HG03520 (cell line): Measurements from ENCODE around the gene CHRNA5.

Experiments
- ATAC-seq: cut with Tn5 transposase; IDR thresholded peaks from one replicate; pipeline ENCODE4 v1.9.1; 2021; ENCODE audit warnings: mild to moderate bottlenecking, moderate library complexity; ENCODE audit not compliant: unreplicated experiment

The CHRNA5 gene

GRCh38 chr15:78636378-78636859, 71.1 kb downstream of the CHRNA5 start:
- ATAC-seq = no peak

GRCh38 chr15:78637776-78638435, 72.6 kb downstream of the CHRNA5 start:
- ATAC-seq = no peak

- no peak for ATAC-seq
Measured at GRCh38 chr15:78638658-78639314, 73.5 kb downstream of the CHRNA5 start.

- no peak for ATAC-seq
Measured at GRCh38 chr15:78640527-78641101, 75.3 kb downstream of the CHRNA5 start.

GRCh38 chr15:78641102-78641748, 75.9 kb downstream of the CHRNA5 start, which contains the start of gene CHRNB4:
TSS of gene CHRNB4 (minus strand) at chr15:78641210. CDS start at chr15:78641133, 77 bp downstream.
- no peak for ATAC-seq

GRCh38 chr15:78641749-78642275, 76.5 kb downstream of the CHRNA5 start:
- no peak for ATAC-seq

GRCh38 chr15:78642331-78642730, 77.0 kb downstream of the CHRNA5 start:
- no peak for ATAC-seq
